Measurements from ENCODE around the gene ZDHHC18. TPM values are rescaled to one million over a fixed set of nuclear protein-coding genes. Genes with fewer than 3 reads are reported as not detected.

Gene ZDHHC18
- total RNA-seq = 12.8 TPM

GRCh38 chr1:26826261-26827105 is at the start of gene ZDHHC18:
TSS of gene ZDHHC18 (plus strand) at chr1:26826688. CDS start at chr1:26826805, 117 bp downstream.

GRCh38 chr1:26787706-26788514 is 38.6 kb upstream of the ZDHHC18 start, which contains the start of gene PIGV:
TSS of gene PIGV (plus strand) at chr1:26787950. CDS start at chr1:26790816, 2,866 bp downstream.

GRCh38 chr1:26862781-26863684 is 36.5 kb downstream of the ZDHHC18 start, which contains the start of gene SFN:
TSS of gene SFN (plus strand) at chr1:26863149. CDS start at chr1:26863213, 64 bp downstream.

GRCh38 chr1:26889551-26890466 is 63.3 kb downstream of the ZDHHC18 start, which contains the start of gene GPN2:
TSS of gene GPN2 (minus strand) at chr1:26890283. CDS start at chr1:26890096, 187 bp downstream.

GRCh38 chr1:26900001-26900814 is 73.7 kb downstream of the ZDHHC18 start, which contains the start of gene GPATCH3:
TSS of gene GPATCH3 (minus strand) at chr1:26900467. CDS start at chr1:26900442, 25 bp downstream.

Small RNA genes lying within 50 kb of the gene (small RNA-seq; reads per million reads assigned to genes)
- gene RN7SL165P (ENCODE audit: low replicate concordance) = not detected

Other genes with a start within 250 kb of the ZDHHC18 start
- 76.7 TPM for gene ARID1A, start 130.7 kb upstream of the ZDHHC18 start, total RNA-seq
- 15.1 TPM for gene PIGV, start 38.7 kb upstream of the ZDHHC18 start, total RNA-seq
- gene SFN, start 36.5 kb downstream of the ZDHHC18 start, total RNA-seq = 0.99 TPM
- 16.8 TPM for gene GPN2, start 63.6 kb downstream of the ZDHHC18 start, total RNA-seq
- 15.7 TPM for gene GPATCH3, start 73.8 kb downstream of the ZDHHC18 start, total RNA-seq
- gene NR0B2, start 87.3 kb downstream of the ZDHHC18 start, total RNA-seq = 16.1 TPM
- 32.5 TPM for gene NUDC, start 95.1 kb downstream of the ZDHHC18 start, total RNA-seq
- 8.9 TPM for gene KDF1, start 133.8 kb downstream of the ZDHHC18 start, total RNA-seq
- gene TRNP1, start 167.0 kb downstream of the ZDHHC18 start, total RNA-seq = 4.4 TPM
- 4.6 TPM for gene TENT5B, start 186.2 kb downstream of the ZDHHC18 start, total RNA-seq

Data from metanephros (tissue), 2 donors.